Measurements from ENCODE around the gene IQCM.

Gene IQCM, protein sequence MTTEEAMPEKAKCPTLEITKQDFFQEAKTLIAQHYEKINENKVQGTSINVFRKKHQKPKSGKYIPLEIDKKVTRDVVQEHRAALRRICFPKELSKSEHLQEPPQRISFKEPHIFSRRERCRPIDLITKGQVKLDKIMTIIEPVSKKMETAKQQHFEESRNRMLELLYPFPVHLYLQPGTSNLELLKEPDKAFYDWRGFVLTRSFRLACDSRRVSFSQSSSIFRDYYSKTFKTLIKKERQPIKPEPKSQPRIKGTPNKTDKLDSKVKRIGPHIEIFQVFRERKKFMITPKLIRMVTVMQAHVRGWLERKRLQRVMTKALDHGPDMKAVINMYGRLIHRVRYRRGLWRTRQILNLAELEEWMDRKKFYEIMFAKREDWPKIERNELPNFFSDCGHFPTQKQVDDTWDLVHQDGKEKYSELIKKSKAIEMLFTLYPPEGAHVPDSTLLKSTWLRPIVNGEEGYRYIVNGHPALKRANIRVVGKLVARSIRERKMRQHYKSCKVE

DNA sequence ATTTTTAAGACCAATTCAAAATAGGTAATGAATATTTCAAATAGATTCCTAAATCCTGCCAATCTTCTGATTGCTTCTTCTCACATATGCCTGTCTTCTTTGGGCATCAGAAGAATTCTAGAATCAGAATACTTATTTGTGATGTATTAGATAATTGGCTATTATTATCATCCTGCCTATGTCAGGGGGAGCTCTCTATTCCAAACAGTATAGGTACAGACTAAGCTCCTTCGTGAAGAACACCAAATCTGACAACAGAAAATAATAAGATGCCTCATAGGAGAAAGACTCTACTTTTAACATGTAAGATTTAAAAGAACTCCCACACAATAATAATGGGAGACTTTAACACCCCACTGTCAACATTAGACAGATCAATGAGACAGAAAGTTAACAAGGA, at the start of gene IQCM:
Gene IQCM (minus strand): TSS at position 101 of the 400 bp plus-strand sequence. CDS start 73,152 bp downstream, outside the sequence.
- DNase-seq = no peak

DNA sequence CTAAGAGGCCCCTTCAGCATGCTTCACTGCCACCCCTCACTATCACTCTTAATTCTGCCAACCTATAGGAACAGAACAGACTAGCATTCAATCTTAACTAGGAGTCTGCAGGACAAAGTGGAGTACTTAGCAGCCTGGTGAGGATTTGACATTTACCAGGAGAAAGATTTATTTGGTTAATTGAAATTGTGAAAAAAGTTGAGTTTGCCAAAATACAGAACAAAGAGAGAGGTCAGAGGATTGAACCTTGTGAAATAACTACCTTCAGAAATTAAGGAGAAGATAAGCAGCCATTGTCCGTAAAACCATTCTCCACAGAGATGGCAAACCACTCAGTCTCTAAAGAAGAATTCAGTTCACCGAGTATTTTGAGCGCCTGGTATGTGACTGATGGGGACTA, 41.8 kb upstream of the IQCM start:
- DNase-seq = no peak

DNA sequence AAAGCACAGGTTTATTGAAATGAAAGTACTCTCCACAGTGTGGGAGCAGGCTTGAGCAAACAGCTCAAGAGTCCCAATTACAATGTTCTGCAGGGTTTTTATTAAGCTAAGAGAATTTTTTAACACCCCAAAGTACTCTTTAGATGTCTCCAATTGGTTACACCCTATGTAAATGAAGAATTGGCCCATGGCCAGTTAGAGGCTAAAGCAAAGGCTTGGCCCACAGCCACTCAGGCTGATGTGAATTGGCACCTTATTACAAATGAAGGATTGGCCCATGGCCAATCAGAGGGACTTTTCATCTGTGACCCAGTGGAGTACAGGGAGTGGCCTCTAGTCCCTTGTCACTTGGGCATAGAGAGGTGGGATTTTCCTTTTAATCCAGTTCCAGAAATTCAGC, 30.1 kb upstream of the IQCM start:
- DNase-seq = no peak

DNA sequence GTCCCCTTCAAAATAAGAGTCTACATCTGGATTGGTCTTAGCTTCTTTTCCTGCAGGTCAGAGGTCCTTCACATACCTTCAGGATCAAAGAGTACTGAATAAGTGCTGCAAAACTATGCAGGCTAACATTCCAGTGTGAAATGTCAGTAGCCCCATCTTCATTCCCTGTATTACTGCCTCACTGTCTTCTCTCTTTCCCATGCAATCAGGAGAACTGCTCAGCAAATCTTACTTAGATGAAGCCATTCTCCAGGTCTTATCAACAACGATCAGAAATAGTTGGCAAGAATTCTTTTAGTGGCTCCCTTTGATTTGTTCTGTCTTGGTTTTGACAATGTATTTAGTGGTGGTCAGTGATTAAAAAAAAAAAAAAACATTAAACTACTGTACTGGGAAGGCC, 26.0 kb upstream of the IQCM start:
- DNase-seq = no peak

DNA sequence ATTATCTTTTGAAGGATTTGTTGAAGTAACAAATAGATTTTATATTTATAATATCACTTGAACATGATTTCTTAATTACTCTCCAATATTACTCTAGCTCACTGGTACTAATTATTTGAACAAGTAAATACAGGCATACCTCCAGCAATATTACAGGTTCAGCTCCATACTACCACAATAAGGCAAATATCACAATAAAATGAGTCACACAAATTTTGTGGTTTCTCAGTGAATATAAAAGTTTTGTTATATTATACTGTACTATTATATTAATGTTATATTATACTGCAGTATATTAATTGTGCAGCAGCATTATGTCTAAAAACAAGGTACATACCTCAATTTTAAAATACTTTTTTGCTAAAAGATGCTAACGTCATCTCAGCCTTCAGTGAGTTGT, 22.4 kb upstream of the IQCM start:
- DNase-seq = no peak

DNA sequence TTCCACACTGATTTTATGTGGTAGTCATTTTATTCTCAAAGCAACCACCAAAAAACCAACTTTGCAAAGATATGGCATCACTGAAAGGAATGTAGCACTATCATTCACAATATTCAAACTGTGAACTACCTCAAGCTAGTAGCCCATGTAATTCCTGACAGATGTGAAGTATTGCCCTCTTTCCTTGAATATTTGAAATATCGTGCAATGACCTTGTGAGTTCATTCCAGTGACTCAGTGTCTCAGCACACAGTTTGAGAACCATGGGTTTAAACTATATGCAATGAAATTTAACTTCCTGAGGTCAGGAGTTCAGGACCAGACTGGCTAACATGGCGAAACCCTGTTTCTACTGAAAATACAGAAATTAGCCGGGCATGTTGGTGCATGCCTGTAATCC, 20.9 kb upstream of the IQCM start:
- DNase-seq = no peak

DNA sequence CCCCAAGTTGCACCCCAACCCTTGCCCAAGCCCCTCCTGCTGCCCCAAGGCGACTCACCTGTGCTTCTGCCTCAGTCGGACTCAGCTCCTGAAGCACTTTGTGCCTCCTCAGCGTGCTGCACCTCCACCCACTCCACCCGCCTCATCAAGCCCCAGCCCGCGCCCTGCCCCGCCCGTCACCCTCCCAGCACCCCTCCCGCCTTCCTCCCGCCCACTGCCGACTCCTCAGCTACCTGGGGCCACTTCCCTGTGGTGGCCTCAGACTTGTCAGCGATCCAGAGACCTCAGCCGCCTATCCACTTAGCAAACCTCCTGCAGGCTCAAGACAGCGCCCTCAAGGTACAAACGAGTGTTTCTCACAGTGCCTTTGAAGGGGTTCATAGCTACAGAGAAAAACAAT, 19.6 kb upstream of the IQCM start:
- DNase-seq = no peak

DNA sequence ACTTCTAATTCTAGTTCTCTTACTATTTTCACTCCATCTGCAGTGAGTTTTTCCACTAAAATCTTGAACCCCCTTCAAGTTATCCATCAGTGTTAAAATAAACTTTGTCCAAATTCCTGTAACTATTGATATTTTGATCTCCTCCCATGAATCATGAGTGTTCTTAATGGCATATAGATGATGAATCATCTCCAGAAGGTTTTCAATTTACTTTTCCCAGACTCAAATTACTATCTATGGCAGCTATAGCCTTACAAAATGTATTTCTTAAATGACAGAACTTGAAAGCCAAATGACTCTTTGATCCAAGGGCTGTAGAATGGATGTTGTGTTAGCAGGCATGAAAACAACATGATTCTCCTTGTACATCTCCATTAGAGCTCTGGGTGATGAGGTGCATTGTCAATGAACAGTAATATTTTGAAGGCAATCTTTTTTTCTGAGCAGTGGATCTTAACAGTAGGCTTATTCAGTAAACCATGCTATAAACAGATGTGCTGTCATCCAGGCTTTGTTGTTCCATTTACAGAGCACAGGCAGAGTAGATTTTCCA, 16.1 kb upstream of the IQCM start:
- DNase-seq = no peak

DNA sequence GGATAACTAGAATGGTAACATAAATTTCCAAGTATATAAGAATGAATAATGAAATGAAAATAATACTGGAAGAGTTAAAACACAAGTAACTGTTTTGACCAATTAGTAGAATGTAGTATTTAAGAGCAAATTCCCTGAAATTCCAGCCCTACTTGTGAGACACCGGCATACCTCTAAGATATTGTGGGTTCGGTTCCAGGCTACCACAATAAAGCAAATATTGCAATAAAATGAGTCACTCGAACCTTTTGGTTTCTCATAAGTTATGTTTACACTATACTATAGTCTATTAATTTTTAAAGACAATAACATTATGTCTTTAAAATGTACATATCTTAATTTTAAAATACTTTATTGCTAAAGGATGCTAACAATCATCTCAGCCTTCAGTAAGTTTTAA, 15.2 kb upstream of the IQCM start:
- no peak for DNase-seq

DNA sequence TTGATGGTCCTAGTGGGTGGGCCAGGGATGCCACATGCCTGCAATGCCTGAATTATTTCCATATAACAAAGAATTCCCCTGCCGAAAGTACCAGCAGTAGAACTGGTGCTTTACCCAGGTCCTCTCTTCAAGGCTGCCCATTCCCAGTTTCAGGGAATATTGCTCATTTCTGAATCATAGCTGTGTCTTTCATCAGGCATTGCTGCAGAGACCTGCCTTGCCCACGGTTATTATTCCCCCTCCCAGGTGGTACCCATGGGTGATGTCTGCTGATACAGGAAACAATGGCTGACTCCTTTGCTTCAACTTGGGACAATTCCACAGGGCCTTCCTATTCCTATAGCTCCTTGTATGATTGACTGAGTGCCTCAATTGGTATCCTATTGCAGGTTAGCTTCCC, 9.7 kb upstream of the IQCM start:
- DNase-seq = no peak

DNA sequence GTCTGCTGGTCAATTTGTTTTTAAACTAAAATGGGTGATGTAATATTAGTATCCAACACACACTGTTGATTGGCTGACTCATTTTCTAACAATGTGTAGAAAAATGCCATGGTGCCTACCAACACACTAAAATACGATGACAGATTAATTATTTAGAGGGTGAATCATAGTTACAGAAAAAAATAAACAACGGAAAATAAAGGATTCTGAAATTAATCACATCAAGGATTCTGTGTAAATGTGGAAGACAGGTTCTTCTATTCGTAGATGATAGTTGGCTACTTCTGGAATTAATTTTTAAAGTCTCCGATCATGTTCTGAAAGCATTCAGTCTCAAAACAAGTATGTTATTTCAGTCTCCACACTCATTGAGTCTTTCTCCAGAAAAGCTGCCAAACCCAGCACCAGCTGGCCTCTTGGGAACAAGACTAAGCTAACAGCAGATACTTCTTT, 8.2 kb upstream of the IQCM start:
- no peak for DNase-seq

DNA sequence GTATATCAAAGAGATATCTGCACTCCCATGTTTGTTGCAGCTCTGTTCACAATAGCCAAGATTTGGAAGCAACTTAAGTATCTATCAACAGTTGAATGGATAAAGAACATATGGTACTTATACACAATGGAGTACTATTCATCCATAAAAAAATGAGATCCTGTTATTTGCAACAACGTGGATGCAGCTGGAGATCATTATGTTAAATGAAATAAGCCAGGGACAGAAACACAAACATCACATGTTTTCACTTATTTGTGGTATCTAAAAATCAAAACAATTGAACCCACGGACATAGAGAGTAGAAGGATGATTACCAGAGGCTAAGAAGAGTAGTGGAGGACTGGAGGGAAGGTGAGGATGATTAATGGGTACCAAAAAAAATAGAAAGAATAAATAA, 14.2 kb downstream of the IQCM start:
- no peak for DNase-seq

DNA sequence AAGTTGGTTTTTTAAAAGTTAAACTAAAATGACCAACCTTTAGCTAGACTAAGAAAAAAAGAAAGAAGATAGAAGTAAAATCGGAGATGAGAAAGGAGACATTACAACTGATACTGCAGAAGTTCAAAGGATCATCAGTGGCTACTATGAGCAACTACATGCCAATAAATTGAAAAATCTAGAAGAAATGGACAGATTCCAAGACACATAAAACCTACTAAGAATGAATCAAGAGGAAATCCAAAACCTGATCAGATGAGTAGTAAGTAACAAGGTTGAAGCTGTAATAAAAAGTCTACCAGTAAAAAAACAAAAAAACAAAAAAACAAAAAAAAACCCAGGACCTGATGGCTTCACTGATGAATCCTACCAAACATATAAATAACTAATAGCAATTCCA, 16.1 kb downstream of the IQCM start:
- DNase-seq = no peak

DNA sequence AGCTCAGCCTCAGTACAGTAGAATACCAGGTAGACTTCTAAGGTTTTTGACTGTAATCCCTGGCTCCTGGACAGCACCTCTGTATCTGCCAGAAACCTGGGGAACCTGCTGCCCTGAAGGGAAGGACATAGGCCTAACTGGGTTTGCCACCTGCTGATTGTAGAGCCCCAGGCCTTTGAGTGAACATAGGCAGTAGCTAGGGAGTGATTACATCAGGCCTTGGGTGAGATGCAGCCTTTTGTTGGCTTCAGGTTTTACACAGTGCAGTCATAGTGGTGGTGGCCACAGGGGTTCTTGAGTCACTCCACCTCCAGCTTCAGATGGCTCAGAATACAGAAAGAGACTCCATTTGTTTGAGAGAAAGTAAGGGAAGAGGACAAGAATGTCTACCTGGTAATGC, 19.3 kb downstream of the IQCM start:
- no peak for DNase-seq

DNA sequence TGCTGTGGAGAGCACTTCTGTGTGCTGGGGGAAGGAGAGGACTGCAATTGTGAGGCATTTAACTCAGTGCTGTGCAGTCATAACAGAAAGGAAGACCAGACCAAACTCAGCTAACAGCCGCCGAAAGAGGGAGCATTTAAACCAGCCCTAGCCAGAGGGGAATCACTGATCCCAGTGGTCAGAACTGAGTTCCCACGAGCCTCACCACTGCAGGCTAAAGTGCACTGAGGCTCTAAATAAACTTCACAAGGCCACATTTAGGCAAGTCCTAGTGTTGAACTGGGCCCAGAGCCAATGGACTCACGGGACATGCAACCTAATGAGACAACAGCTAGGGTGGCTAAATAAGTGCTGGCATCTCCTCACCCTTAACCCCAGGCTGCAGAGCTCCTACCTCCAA, 20.4 kb downstream of the IQCM start:
- no peak for DNase-seq

DNA sequence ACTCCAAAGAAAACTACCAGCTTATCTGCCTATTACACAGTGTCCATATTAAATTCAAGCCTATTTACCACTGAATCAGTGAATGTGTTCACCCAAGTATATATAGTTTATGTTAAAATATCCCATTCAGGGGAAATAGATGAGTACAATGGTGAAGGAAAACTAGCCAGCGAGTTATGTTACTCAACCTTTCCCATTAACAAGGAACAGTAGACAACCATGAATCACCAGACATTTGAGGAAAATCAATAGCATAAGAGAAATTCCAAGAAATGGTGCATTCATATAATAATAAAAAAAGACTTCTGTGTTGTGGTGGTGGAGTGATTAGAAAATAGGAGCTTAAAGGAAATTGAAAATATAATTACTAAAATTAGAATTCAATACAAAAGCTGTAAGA, 21.3 kb downstream of the IQCM start:
- DNase-seq = no peak

DNA sequence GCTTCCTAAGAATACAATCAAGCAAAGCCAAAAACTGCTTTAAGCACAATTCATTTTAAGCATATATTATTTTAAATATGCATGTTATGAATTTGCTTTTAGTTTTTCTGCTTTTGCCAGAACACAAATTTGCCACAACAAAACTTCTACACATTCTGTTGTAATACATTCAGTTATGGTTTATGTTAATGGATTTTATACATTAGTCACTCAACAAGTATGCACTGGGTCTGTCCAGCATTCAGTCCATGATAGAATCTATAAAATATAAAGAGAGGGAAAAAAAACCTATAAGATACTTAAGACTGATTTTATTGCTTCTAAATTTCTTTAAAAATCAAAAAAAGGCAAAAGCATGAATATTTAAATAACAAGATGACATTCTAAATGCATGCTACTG, 22.2 kb downstream of the IQCM start:
- no peak for DNase-seq

DNA sequence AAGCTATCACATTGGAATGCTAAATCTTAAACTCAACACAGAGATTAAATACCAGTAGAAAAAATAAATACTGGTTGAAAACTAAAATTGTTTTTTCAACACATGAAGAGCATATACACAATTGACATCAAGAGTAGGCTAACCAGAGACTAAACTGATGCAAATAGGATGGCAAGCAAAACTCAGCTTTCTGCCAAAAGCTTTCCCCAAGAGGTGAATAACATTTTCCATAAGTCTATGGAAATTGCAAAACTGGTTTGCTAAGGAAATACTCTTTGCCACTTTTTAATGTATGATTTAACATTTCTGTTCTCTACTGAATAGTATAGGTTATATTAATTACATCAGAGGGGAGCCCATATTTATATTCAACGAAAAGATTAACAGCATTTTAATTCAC, 23.8 kb downstream of the IQCM start:
- no peak for DNase-seq

DNA sequence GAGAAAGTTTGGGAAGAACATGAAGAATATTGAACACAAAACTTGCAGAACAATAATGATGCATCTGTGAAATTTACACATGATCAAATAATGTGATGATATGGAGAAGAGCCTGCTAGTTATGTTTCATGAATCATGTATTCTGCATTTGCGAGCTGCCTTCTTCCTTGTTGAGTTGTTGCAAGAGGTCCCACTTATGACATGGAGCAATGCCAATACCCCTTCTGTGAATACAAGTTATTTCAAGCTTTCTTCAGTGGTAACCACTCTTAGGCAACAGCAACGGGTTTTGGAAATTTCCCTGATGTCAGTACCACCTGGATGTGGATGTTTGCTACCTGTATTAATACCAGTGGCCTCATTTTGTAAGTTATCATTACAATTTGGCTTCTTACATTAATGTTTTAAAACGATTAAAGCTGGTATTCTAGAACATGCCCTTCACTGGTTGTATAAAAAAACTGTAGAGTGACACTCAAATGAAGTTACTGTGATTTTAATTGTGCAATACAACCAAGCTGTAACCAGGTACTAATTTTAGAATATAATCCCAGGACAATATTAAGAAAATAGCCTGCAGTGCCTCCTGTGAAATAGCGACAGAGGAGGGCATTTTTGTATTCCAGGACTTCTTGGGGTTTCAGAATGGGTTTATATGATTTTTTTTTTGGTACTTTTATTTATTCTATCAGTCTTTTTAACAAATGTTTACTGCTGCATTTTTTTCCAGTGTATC, 25.3 kb downstream of the IQCM start:
- DNase-seq = no peak

DNA sequence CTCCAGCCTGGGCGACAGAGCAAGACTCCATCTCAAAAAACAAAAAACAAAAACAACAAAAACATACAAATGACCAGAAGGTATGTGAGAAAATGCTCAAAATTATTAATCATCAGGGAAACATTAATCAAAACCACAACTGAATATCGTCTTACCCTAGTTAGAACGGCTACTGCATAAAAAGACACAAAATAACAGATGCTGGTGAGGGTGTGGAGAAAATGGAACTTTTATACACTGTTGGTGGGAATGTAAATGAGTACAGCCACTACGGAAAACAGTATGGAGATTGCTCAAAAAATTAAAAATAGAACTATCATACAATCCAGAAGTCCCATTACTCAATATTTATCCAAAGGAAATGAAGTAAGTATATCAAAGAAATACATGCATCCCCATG, 27.3 kb downstream of the IQCM start:
- no peak for DNase-seq

DNA sequence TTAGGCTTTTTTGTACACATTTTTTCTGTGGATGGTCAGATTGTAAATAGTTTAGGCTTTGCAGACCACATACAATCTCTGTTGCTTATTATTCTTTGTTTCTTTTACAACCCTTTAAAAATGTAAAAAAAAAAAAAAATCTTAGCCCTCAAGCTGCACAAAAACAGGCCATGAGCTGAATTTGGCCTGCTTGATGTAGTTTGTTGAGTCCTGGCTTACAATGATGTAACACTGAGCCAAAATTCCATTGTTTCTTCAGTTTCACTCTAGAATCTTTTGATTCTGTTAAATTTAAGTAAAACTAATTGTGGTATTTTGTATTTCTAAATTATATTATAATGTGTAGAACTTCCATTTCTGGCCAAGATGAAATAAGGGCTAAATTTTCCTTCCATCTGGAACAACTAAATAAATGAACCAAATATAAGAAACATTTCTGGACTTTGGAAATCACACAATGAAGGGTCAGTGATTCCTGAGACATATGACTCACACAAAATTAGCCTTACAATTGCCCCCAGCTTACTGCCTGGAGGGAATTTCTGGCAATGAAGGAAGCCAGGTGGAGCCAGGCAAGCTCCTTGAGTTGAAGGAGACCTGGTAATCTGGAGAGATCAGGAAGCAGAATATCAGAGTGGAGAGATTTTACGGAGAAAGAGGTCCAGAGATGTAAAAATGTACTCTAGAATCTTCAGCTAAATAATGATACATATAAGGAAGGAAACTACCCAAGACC, 29.8 kb downstream of the IQCM start:
- DNase-seq = no peak

DNA sequence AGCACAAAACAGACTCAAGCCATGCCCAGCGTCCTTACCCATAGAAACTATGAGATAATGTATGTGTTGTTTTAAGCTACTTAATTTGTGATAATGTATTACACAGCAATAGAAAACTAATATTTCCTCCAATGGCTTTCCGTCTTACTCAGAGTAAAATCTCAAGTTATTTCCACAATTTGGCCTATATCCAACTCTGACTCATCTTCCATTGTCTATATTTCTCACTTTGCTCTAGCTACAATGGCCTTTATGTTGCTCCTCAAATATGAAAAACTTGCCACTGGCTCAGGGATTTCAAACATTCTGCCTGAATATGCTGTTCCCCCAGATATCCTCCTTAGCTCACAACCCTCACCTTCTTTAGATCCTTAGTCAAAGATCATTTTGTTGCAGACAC, 31.6 kb downstream of the IQCM start:
- DNase-seq = no peak

DNA sequence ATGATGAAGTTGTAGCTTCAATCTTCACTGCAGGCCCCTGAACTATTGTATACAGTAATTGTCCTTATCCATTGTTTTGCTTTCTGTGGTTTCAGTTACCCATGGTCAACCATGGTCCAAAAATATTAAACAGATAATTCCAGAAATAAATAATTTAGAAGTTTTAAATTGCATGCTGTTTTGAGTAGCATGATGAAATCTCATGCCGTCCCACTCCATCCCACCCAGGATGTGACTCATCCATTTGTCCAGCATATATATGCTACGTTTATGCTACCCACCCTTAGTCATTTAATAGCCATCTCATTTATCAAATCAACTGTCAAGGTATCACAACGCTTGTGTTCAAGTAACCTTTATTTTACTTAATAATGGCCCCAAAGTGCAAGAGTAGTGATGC, 34.5 kb downstream of the IQCM start:
- no peak for DNase-seq
